Right ventricle myocardium superior (tissue), 1 donor: ENCODE data around the gene VSIG8. TPM values are rescaled to one million over a fixed set of nuclear protein-coding genes. Genes with fewer than 3 reads are reported as not detected.
"Not testable (repeated sequence)": the region's sequence is repeated elsewhere in the genome, so short reads cannot be mapped to it uniquely, and the experiment has no call there.

ENCODE experiments used
- ATAC-seq: fragments of 200-7000 bp; cut with Tn5 transposase; one replicate; pipeline ENCODE4 v1.9.1; 2020; ENCODE audit warnings: mild to moderate bottlenecking; ENCODE audit not compliant: poor library complexity
- DNase-seq: peaks from one replicate; pipeline ENCODE4 v3.0.0-alpha.2; 2020
- intact Hi-C: fragments of 100-400 bp; cut with DNase I; formaldehyde crosslinking; loops from one replicate; pipeline ENCODE4 v1.11.2; 2022
- long read RNA-seq: library from polyadenylated mRNA; unstranded; transcript quantifications from one replicate; pipeline ENCODE4 v2.0.0, GENCODE V29; 2021
- total RNA-seq: library from RNA; stranded (reverse); fragmentation: NEBNext Ultra II Directional; extraction: Animal tissue kit (Norgen Biotek cat#: 25700); gene quantifications from one replicate; pipeline ENCODE4 v1.2.1, GENCODE V29; 2021
- donor health status: DM: no; HTN: yes; CAD: no; lungs with severe emphysema.

VSIG8 gene, protein sequence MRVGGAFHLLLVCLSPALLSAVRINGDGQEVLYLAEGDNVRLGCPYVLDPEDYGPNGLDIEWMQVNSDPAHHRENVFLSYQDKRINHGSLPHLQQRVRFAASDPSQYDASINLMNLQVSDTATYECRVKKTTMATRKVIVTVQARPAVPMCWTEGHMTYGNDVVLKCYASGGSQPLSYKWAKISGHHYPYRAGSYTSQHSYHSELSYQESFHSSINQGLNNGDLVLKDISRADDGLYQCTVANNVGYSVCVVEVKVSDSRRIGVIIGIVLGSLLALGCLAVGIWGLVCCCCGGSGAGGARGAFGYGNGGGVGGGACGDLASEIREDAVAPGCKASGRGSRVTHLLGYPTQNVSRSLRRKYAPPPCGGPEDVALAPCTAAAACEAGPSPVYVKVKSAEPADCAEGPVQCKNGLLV
- total RNA-seq = not detected
- long read RNA-seq = 0 reads

DNA sequence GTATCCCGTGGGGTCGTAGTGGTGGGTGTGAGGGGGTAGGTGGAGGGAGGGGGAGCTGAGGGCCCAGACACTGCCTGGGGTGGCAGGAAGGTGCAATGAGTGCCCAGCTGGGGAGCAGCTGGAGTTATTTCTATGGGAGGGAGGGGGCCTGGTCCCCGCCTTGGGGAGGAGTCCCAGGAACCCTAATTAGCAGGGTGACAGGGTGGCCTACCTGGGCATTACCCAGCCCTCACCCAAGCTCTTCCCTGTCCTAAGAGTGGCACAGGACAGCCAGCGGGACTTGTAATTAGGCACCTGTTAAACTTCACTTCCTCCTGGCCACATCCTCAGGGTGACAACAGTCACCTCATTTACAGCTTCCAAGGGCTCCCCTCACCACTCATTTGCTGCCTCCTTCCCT lies at the start of gene VSIG8:
VSIG8 (minus strand) TSS at position 101 of the 400 bp plus-strand sequence. CDS start 136 bp downstream, outside the sequence.
- intact Hi-C loops = no loop called here
- ATAC-seq (no peak), DNase-seq (no peak)

DNA sequence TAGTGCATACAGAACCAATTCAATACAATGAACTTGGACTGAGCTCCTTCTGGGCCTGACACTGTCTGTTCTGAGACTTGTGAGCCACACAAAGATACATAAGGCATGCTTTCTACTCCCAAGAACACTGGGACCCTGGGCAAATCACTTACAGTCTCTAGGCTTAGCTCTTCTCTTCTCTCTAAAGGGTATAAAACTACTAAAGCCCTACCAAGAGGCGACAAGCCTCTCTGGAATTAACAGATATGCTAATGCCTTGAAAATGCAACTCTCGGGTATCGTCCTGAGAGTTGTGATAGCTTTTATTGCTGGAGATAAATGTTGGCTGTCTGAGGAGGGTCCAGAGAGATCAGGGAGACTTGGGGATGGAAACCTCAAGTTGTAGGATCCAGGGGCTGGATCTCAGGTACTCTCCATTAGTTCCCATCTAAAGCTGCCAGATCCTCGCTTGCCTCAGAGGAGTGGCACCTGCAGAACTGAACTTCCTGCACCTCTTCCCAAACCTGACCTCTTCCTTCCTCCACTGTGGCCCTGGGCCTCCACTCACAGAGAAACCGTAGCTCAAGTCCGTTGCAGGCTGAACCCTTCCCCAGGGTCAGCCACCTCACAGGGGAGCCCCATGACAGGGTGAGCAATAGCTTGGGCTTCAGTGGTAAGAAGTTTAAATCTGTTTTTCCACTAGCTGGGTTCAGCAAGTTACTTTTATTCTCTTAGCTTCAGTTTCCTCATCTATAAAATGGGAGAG lies 49.0 kb upstream of the VSIG8 start:
- ATAC-seq = no peak
- no peak for DNase-seq
- intact Hi-C loops = no loop called here

DNA sequence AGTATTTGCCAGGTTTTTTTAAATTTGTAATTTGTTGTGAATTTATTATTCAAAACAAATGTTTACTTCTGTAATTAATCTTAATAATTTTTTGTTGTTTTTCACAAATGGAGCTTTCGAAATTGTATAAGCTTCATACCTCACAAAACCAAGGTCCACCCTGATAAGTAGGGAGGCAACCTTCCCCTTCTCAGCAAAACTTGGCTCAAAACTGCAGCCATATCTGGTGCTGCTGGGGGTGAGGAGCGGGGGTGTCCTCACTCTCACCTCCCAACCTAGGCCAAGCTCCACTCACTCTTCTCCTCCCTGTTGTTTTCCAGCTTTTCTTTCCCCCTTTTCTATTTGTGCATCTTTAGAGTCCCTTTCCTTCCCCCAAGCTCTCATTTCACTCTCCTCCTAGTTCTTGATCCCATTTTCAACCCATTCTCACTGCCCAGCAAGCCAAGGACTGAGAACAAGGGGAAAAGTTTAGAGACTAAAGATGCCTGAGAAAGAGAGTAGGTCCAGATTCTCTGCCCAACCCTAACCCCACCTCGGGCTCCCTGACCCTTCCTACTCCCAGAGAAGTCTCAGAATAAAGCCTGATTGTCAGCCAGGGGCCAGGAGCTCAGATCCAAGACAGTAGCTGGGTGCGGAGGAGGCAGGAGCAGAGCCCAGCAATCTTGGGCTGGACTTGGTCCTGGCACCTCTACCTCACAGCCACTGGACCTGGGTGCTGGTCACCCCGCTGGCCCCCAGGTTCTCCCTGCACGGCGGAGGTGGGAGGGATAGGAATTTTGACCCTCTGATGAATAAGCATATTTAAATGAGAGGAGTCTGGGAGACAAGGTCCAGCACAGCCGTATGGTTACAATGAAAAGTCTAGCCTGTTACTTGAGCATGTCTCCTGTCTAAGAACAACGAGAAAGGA lies 45.8 kb upstream of the VSIG8 start:
- ATAC-seq = no peak
- DNase-seq = no peak
- intact Hi-C loops = no loop called here

- ATAC-seq (no peak), DNase-seq (no peak)
- intact Hi-C loops = no loop called here
These were observed 44.5 kb upstream of the VSIG8 start for GRCh38 chr1:159906960-159907359.

GRCh38 chr1:159904036-159904435 lies 41.6 kb upstream of the VSIG8 start:
- intact Hi-C loops, ATAC-seq: not testable (repeated sequence)

GRCh38 chr1:159902541-159902940 lies 40.1 kb upstream of the VSIG8 start:
- no peak for DNase-seq
- no peak for ATAC-seq
- intact Hi-C loops = no loop called here

More at GRCh38 chr1:159904036-159904435, 41.6 kb upstream of the VSIG8 start:
- not testable (repeated sequence) for DNase-seq

DNA sequence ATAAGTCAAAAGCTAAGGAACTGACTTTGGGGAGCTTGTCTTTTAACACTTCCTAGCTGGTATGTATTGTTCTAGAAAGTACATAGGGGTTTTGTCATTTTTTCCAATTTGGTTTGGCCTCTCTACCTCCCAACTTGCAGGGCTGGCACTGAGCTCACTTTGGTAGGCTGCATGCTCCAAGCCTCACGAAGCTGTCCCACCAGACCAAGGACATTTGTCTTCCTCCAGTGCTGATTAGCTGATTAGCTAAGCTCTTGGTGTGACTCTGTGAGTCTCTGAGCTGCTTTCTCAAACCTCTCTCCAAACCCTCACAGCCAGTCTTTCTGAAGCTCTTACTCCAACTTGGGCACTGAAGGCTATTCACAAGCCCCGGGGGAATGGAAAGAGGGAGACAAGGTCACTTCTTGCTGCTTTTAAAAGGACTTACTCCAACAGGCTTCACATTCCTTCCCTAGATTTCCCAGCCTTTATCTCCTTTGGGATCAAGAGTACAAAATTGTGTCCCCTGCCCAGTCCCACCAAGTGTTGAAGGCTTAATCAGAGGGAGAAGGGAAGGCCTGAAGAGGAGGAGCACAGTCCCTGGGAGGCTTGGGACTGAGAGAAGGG lies 38.4 kb upstream of the VSIG8 start:
- intact Hi-C loops = no loop called here
- ATAC-seq = no peak
- no peak for DNase-seq

GRCh38 chr1:159900086-159900680 lies 37.7 kb upstream of the VSIG8 start, which contains the start of gene CFAP45:
Gene CFAP45, minus strand, starts transcription at chr1:159900165. Its CDS starts 67 bp downstream, at chr1:159900098.
- ATAC-seq (peak; percentile 92), DNase-seq (peak; percentile 91)
- intact Hi-C loops = no loop called here

GRCh38 chr1:159899634-159900033 lies 37.2 kb upstream of the VSIG8 start:
- ATAC-seq, intact Hi-C loops, DNase-seq: not testable (repeated sequence)

GRCh38 chr1:159898527-159898926 lies 36.1 kb upstream of the VSIG8 start:
- intact Hi-C loops = no loop called here
- DNase-seq (no peak), ATAC-seq (no peak)

- intact Hi-C loops = no loop called here
- ATAC-seq = no peak
- no peak for DNase-seq
These were observed 35.5 kb upstream of the VSIG8 start for GRCh38 chr1:159897962-159898361.

- ATAC-seq = no peak
- DNase-seq = no peak
- intact Hi-C loops = no loop called here
These were observed 34.1 kb upstream of the VSIG8 start for GRCh38 chr1:159896546-159896930.

- intact Hi-C loops = no loop called here
- ATAC-seq = peak; percentile 45
- DNase-seq = no peak
These were observed 33.5 kb upstream of the VSIG8 start for GRCh38 chr1:159895836-159896545.

GRCh38 chr1:159895286-159895685 lies 32.8 kb upstream of the VSIG8 start:
- intact Hi-C loops = no loop called here
- DNase-seq = no peak
- no peak for ATAC-seq

DNA sequence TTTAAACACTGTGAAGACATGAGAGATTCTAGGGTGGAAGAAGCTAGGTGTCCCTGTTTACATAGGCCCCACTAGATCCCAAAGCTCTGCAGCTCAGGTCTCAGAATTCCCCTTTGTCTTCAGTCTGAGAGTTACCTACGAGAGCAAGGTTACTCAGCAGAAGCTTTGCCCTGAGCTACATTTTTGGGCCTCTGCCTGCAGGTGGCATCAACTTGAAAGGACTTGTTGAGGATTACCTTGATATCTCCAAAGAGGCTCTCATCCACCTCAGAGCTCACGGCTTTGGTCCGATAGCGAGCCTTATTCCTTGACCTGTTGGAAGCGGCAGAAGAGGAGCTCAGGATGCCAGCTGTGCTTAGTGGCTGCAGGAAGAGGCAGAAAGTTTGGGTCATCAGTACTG lies 30.5 kb upstream of the VSIG8 start:
- intact Hi-C loops = loop anchor here (5.0 kb wide), 1 partner anchor 111 kb away; the partner anchor contains the start of gene DUSP23
- ATAC-seq = no peak
- DNase-seq = no peak

GRCh38 chr1:159891275-159892157 lies 29.1 kb upstream of the VSIG8 start:
- peak; percentile 93 for ATAC-seq
- intact Hi-C loops = loop anchor here (2.0 to 5.0 kb wide), 2 partner anchors 93 to 109 kb away; partner anchors contain the start of gene DUSP23

More at GRCh38 chr1:159891275-159892157, 29.1 kb upstream of the VSIG8 start:
- DNase-seq = peak; percentile 88
